HG03045 (cell line): ENCODE measurements around the gene TMC5.
"Not testable (repeated sequence)": the region's sequence is repeated elsewhere in the genome, so short reads cannot be mapped to it uniquely, and the experiment has no call there.

Source experiments
- ATAC-seq: cut with Tn5 transposase; IDR thresholded peaks from one replicate; pipeline ENCODE4 v1.9.1; 2021; ENCODE audit warnings: mild to moderate bottlenecking, moderate library complexity; ENCODE audit not compliant: unreplicated experiment

Gene TMC5

DNA sequence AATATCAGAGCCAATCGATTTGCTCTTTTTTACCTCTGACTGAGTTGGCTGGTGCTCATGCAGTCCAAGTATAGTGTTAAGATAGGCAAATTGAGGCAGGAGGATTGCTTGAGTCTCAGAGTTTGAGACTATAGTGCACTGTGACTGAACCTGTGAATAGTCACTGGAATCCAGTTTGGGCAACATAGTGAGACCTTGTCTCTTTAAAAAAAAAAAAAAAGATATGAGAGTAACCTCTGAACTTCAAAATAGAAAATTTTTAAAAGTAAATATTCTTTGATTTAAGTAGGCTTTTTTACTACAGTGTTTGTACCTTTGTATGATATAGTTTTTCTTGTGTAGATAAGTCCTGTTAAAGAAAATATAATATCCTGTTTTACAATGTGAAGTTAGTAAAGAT is 109.5 kb downstream of the TMC5 start:
- ATAC-seq = no peak

- ATAC-seq = no peak
Measured at GRCh38 chr16:19528666-19529065, 111.0 kb downstream of the TMC5 start.

- no peak for ATAC-seq
Measured at GRCh38 chr16:19532601-19533000, 114.9 kb downstream of the TMC5 start.

GRCh38 chr16:19540241-19540970 is 122.7 kb downstream of the TMC5 start:
- no peak for ATAC-seq

DNA sequence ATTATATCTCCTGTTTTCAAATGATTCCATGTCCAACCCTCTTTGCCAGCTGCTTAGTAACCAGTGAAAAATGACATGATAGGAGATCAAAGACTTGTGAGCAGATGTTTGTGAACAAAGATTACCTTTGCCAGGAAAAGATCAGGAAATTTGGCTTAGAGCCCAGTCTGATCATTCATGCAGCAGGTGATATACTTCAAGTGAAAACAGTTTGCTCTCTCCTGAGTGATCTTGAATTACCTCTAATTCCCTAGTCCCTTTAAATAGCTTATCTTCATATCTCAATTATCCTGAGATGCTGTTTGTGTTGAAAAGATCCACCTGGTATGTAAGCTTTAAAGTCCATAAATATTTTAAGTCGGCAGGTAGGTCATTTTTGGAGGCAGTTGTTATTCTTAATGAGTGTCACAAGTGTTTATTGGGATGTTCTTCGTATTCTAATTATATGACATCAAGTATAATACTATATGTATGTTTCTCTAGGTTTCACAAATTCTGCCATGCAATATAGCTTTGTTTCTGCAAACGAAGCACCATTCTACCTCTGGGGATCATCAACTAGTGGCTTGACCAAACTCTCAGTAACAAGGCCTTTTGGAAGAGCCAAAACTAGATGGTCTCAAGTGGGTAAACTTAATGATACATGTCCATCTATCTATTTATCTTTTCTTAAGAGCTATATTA is 124.6 kb downstream of the TMC5 start:
- no peak for ATAC-seq

GRCh38 chr16:19543278-19543996 is 125.8 kb downstream of the TMC5 start:
- not testable (repeated sequence) for ATAC-seq

DNA sequence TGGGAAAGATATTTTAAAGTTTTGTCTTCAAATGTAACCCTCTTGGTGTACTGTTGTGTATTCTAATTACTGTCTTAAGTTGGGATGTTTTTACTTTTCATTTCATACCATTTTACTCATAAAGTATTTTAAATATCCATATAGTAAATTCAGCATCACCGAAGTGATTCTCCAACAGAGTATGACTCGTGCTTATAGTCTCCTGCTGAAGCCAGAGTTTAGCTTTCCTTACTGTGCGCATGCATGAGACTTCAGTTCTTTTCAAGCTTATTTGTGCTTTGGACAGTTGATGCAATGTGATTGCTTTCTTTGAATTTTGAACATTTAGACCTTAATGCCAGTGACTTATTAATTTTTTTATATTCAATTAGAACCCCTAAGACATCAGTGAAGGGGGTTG is 130.5 kb downstream of the TMC5 start:
- no peak for ATAC-seq
